ENCODE measurements around the gene PTPRK.

Gene PTPRK

GRCh38 chr6:128276311-128276710 is 244.1 kb downstream of the PTPRK start:
- no peaks in the 10 kb centered on the region for H3K36me3 ChIP-seq (ENCODE audit: control insufficient read depth, insufficient read depth, low read length)
- H3K27ac ChIP-seq (ENCODE audit: low read depth, low read length), result no peak overlapping the region
- no peak overlapping the region for H3K4me3 ChIP-seq (ENCODE audit: low read length)
- no peaks in the 10 kb centered on the region for H3K27me3 ChIP-seq (ENCODE audit: control insufficient read depth, insufficient read depth, low read length)
- H3K4me1 ChIP-seq (ENCODE audit: control insufficient read depth, insufficient read depth, low read length), result no peaks in the 10 kb centered on the region
- H3K9ac ChIP-seq (ENCODE audit: low read length), result no peak overlapping the region

GRCh38 chr6:128275681-128276080 is 244.7 kb downstream of the PTPRK start:
- Histone ChIP-seq H3K4me1 (ENCODE audit: control insufficient read depth, insufficient read depth, low read length) (no peaks in the 10 kb centered on the region), H3K4me3 (ENCODE audit: low read length) (no peak overlapping the region), H3K27ac (ENCODE audit: low read depth, low read length) (no peak overlapping the region)

GRCh38 chr6:128275030-128275429 is 245.4 kb downstream of the PTPRK start:
- no peak overlapping the region for H3K9ac ChIP-seq (ENCODE audit: low read length)
- H3K27ac ChIP-seq (ENCODE audit: low read depth, low read length), result no peak overlapping the region
- no peaks in the 10 kb centered on the region for H3K4me1 ChIP-seq (ENCODE audit: control insufficient read depth, insufficient read depth, low read length)
- H3K27me3 ChIP-seq (ENCODE audit: control insufficient read depth, insufficient read depth, low read length), result no peaks in the 10 kb centered on the region
- no peaks in the 10 kb centered on the region for H3K36me3 ChIP-seq (ENCODE audit: control insufficient read depth, insufficient read depth, low read length)
- no peak overlapping the region for H3K4me3 ChIP-seq (ENCODE audit: low read length)

More at GRCh38 chr6:128275681-128276080, 244.7 kb downstream of the PTPRK start:
- Histone ChIP-seq H3K9ac (ENCODE audit: low read length) (no peak overlapping the region), H3K27me3 (ENCODE audit: control insufficient read depth, insufficient read depth, low read length) (no peaks in the 10 kb centered on the region), H3K36me3 (ENCODE audit: control insufficient read depth, insufficient read depth, low read length) (no peaks in the 10 kb centered on the region)

GRCh38 chr6:128271527-128271926 is 248.9 kb downstream of the PTPRK start:
- no peaks in the 10 kb centered on the region for H3K4me1 ChIP-seq (ENCODE audit: control insufficient read depth, insufficient read depth, low read length)
- H3K36me3 ChIP-seq (ENCODE audit: control insufficient read depth, insufficient read depth, low read length), result no peaks in the 10 kb centered on the region
- H3K27ac ChIP-seq (ENCODE audit: low read depth, low read length), result no peak overlapping the region
- no peaks in the 10 kb centered on the region for H3K27me3 ChIP-seq (ENCODE audit: control insufficient read depth, insufficient read depth, low read length)
- H3K9ac ChIP-seq (ENCODE audit: low read length), result no peak overlapping the region
- no peak overlapping the region for H3K4me3 ChIP-seq (ENCODE audit: low read length)

- H3K27ac ChIP-seq (ENCODE audit: low read depth, low read length), result no peak overlapping the region
- H3K36me3 ChIP-seq (ENCODE audit: control insufficient read depth, insufficient read depth, low read length), result no peaks in the 10 kb centered on the region
- no peaks in the 10 kb centered on the region for H3K27me3 ChIP-seq (ENCODE audit: control insufficient read depth, insufficient read depth, low read length)
- no peak overlapping the region for H3K4me3 ChIP-seq (ENCODE audit: low read length)
- no peak overlapping the region for H3K9ac ChIP-seq (ENCODE audit: low read length)
- no peaks in the 10 kb centered on the region for H3K4me1 ChIP-seq (ENCODE audit: control insufficient read depth, insufficient read depth, low read length)
These were observed 249.4 kb downstream of the PTPRK start for GRCh38 chr6:128271011-128271410.

GRCh38 chr6:128266946-128267345 is 253.5 kb downstream of the PTPRK start:
- Histone ChIP-seq H3K4me3 (ENCODE audit: low read length) (no peak overlapping the region), H3K27ac (ENCODE audit: low read depth, low read length) (no peak overlapping the region), H3K36me3 (ENCODE audit: control insufficient read depth, insufficient read depth, low read length) (no peaks in the 10 kb centered on the region)

GRCh38 chr6:128265706-128266105 is 254.7 kb downstream of the PTPRK start:
- Histone ChIP-seq H3K27me3 (ENCODE audit: control insufficient read depth, insufficient read depth, low read length) (no peaks in the 10 kb centered on the region), H3K4me1 (ENCODE audit: control insufficient read depth, insufficient read depth, low read length) (no peaks in the 10 kb centered on the region), H3K4me3 (ENCODE audit: low read length) (no peak overlapping the region), H3K36me3 (ENCODE audit: control insufficient read depth, insufficient read depth, low read length) (no peaks in the 10 kb centered on the region), H3K27ac (ENCODE audit: low read depth, low read length) (no peak overlapping the region), H3K9ac (ENCODE audit: low read length) (no peak overlapping the region)

More at GRCh38 chr6:128266946-128267345, 253.5 kb downstream of the PTPRK start:
- Histone ChIP-seq H3K4me1 (ENCODE audit: control insufficient read depth, insufficient read depth, low read length) (no peaks in the 10 kb centered on the region), H3K27me3 (ENCODE audit: control insufficient read depth, insufficient read depth, low read length) (no peaks in the 10 kb centered on the region), H3K9ac (ENCODE audit: low read length) (no peak overlapping the region)

GRCh38 chr6:128259730-128260685 is 260.4 kb downstream of the PTPRK start:
- H3K36me3 ChIP-seq (ENCODE audit: control insufficient read depth, insufficient read depth, low read length), result no peaks in the 10 kb centered on the region
- H3K27me3 ChIP-seq (ENCODE audit: control insufficient read depth, insufficient read depth, low read length), result no peaks in the 10 kb centered on the region
- H3K4me3 ChIP-seq (ENCODE audit: low read length), result no peak overlapping the region
- no peak overlapping the region for H3K9ac ChIP-seq (ENCODE audit: low read length)
- H3K4me1 ChIP-seq (ENCODE audit: control insufficient read depth, insufficient read depth, low read length), result no peaks in the 10 kb centered on the region
- H3K27ac ChIP-seq (ENCODE audit: low read depth, low read length), result no peak overlapping the region

GRCh38 chr6:128259029-128259724 is 261.2 kb downstream of the PTPRK start:
- H3K27me3 ChIP-seq (ENCODE audit: control insufficient read depth, insufficient read depth, low read length), result no peaks in the 10 kb centered on the region
- no peaks in the 10 kb centered on the region for H3K4me1 ChIP-seq (ENCODE audit: control insufficient read depth, insufficient read depth, low read length)
- H3K9ac ChIP-seq (ENCODE audit: low read length), result no peak overlapping the region
- H3K36me3 ChIP-seq (ENCODE audit: control insufficient read depth, insufficient read depth, low read length), result no peaks in the 10 kb centered on the region
- peak overlapping the region; percentile 30 for H3K4me3 ChIP-seq (ENCODE audit: low read length)
- H3K27ac ChIP-seq (ENCODE audit: low read depth, low read length), result no peak overlapping the region

- no peaks in the 10 kb centered on the region for H3K27me3 ChIP-seq (ENCODE audit: control insufficient read depth, insufficient read depth, low read length)
- no peaks in the 10 kb centered on the region for H3K4me1 ChIP-seq (ENCODE audit: control insufficient read depth, insufficient read depth, low read length)
- H3K36me3 ChIP-seq (ENCODE audit: control insufficient read depth, insufficient read depth, low read length), result no peaks in the 10 kb centered on the region
- no peak overlapping the region for H3K27ac ChIP-seq (ENCODE audit: low read depth, low read length)
- H3K4me3 ChIP-seq (ENCODE audit: low read length), result no peak overlapping the region
- H3K9ac ChIP-seq (ENCODE audit: low read length), result no peak overlapping the region
These were observed 264.3 kb downstream of the PTPRK start for GRCh38 chr6:128256095-128256494.

GRCh38 chr6:128252341-128253176 is 267.8 kb downstream of the PTPRK start:
- H3K9ac ChIP-seq (ENCODE audit: low read length), result no peak overlapping the region
- H3K4me3 ChIP-seq (ENCODE audit: low read length), result no peak overlapping the region
- H3K27me3 ChIP-seq (ENCODE audit: control insufficient read depth, insufficient read depth, low read length), result no peaks in the 10 kb centered on the region
- H3K27ac ChIP-seq (ENCODE audit: low read depth, low read length), result no peak overlapping the region
- no peaks in the 10 kb centered on the region for H3K36me3 ChIP-seq (ENCODE audit: control insufficient read depth, insufficient read depth, low read length)
- H3K4me1 ChIP-seq (ENCODE audit: control insufficient read depth, insufficient read depth, low read length), result no peaks in the 10 kb centered on the region
